Epithelial cell of esophagus (primary cell): Measurements from ENCODE around the gene FTO.

Source experiments
- DNase-seq: peaks from one replicate; pipeline ENCODE4 v3.0.0; 2010; ENCODE audit warnings: low read depth
- H3K4me3 ChIP-seq: 2 replicates; pipeline ENCODE4 v1.5.1; 2011; ENCODE audit warnings: mild to moderate bottlenecking, low read length, control low read depth
- CTCF ChIP-seq: IDR thresholded peaks from 2 replicates; pipeline ENCODE4 v1.5.1; 2011; ENCODE audit warnings: low read depth, mild to moderate bottlenecking, low read length, control low read depth, inconsistent platforms; ENCODE audit not compliant: insufficient read depth; ENCODE audit errors: missing control alignments

The FTO gene

GRCh38 chr16:54048586-54049495, 344.9 kb downstream of the FTO start:
- no peak for DNase-seq
- no peak for TF ChIP-seq CTCF
- H3K4me3 ChIP-seq: no peak overlapping the region

- TF ChIP-seq CTCF: no peak
- H3K4me3 ChIP-seq: no peak overlapping the region
- no peak for DNase-seq
Observed at GRCh38 chr16:54049591-54050458, 345.9 kb downstream of the FTO start.

DNA sequence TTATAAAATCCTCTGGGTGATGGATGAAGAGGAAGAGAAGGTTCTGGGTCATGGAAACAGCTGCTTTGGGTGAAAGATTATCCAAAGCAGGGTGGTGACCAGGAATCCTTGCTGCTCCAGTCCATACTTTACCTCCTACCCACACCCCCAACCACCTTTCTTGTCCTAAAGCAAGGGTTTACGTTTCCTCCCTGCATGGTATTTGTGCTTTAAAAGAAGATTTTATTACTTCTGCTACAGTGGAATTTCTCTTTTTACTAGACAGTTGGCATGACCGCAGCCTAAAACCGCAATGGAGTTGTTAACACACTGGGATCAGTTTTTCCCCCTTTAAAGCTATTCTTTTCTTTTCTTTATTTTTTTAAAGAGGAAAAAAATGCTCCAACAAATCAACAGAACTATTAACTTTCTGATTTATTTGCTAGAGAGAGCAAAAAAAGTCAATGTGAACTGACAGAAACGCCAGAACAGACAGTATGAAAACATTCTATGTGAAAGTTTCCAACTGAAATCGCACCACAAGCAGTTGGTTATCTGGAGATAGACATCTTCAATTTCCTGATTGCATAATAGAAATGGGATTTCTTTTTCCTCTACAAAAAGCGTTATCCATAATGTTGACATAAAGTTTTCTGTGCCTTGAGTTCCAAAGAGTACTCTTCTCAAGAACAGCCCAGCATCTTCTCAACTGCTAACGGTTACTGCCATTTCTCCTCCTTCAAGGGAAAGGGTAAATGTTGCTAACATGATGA, 346.7 kb downstream of the FTO start:
- no peak overlapping the region for H3K4me3 ChIP-seq
- DNase-seq: no peak
- TF ChIP-seq CTCF: no peak

- no peak for TF ChIP-seq CTCF
- H3K4me3 ChIP-seq: no peak overlapping the region
- DNase-seq: no peak
Observed at GRCh38 chr16:54051821-54052220, 347.9 kb downstream of the FTO start.

- H3K4me3 ChIP-seq: no peak overlapping the region
- no peak for TF ChIP-seq CTCF
- no peak for DNase-seq
Observed at GRCh38 chr16:54052271-54052670, 348.3 kb downstream of the FTO start.

DNA sequence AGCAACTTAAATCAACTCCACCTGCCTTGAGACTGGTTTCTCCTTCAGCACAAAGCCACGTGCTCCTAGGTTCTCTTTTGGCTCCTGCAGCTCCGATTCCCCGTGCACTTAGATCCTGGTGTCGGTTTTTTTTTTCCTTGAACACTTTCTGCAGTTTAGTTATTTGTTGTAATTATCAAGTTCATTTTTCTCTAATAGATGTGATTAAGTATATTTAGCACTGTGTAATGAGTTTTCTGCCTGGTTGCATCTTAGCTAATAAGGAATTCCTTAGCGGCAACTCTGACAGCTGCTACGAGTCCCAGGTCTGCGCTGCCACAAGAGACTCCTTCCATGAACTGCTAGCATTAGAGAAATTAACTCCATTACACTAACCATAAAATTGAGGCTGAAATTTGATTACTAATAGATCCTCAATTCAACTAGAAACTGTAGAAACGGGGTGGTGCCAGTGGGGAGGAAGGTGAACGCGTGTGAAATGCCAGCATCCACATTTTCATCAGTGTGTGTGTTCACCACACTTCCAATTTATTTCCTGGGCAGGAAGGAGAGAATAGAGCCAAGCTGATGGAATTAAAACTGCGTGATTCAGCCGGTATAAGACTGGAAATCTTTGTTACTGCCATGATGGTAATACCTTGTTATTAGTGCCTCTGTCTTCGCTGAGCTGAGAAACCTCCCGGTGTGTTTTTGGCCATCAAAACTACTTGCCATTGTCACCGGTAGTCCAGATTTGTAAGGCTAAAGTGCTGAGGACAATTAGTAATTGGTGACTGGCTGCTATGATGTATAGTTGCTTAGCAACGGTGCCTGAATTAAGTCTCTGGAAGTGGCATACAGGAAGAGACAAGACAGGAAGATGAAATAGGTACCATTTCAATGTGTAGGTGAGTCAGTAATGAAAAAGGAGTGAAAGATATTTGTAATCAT, 350.2 kb downstream of the FTO start:
- TF ChIP-seq CTCF: no peak
- DNase-seq: no peak
- no peak overlapping the region for H3K4me3 ChIP-seq
